GM13977 (cell line): ENCODE data around the gene RNF149.
"Not testable (repeated sequence)": the region's sequence is repeated elsewhere in the genome, so short reads cannot be mapped to it uniquely, and the experiment has no call there.

Experiments used
- DNase-seq: peaks from one replicate; pipeline ENCODE4 v3.0.0; 2012; ENCODE audit warnings: low spot score
- in situ Hi-C: fragments of 300-500 bp; cut with MboI; formaldehyde crosslinking; loops from one replicate; pipeline ENCODE4 v1.12.0; 2022; ENCODE audit warnings: low sequenced_read_pairs, low pct_unique_long_range_greater_than_20kb, mixed read lengths, inconsistent platforms; ENCODE audit not compliant: unreplicated experiment
- TF ChIP-seq, protein P1 (sequence below): IDR thresholded peaks from 2 replicates; pipeline ENCODE4 v1.5.1; 2012; ENCODE audit warnings: mild to moderate bottlenecking, control low read depth; ENCODE audit not compliant: insufficient read depth; ENCODE audit errors: extremely low read depth, missing control alignments

Gene RNF149

GRCh38 chr2:101308432-101309210 is at the start of gene RNF149:
Gene RNF149, minus strand, starts transcription at chr2:101308701. Its CDS starts 113 bp downstream, at chr2:101308588.
- TF ChIP-seq, protein P1, sequence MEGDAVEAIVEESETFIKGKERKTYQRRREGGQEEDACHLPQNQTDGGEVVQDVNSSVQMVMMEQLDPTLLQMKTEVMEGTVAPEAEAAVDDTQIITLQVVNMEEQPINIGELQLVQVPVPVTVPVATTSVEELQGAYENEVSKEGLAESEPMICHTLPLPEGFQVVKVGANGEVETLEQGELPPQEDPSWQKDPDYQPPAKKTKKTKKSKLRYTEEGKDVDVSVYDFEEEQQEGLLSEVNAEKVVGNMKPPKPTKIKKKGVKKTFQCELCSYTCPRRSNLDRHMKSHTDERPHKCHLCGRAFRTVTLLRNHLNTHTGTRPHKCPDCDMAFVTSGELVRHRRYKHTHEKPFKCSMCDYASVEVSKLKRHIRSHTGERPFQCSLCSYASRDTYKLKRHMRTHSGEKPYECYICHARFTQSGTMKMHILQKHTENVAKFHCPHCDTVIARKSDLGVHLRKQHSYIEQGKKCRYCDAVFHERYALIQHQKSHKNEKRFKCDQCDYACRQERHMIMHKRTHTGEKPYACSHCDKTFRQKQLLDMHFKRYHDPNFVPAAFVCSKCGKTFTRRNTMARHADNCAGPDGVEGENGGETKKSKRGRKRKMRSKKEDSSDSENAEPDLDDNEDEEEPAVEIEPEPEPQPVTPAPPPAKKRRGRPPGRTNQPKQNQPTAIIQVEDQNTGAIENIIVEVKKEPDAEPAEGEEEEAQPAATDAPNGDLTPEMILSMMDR = no peak
- peak; percentile 98 for DNase-seq
- in situ Hi-C loops = no loop called here

GRCh38 chr2:101357376-101357775 is 48.9 kb upstream of the RNF149 start:
- TF ChIP-seq, protein P1 = no peak
- in situ Hi-C loops = loop anchor here (25.0 kb wide), 1 partner anchor 95 kb away; the partner anchor contains the start of gene CNOT11
- no peak for DNase-seq

GRCh38 chr2:101356521-101356920 is 48.0 kb upstream of the RNF149 start:
- in situ Hi-C loops = loop anchor here (25.0 kb wide), 1 partner anchor 94 kb away; the partner anchor contains the start of gene CNOT11
- DNase-seq = no peak
- TF ChIP-seq, protein P1 = no peak

- in situ Hi-C loops = loop anchor here (25.0 kb wide), 1 partner anchor 94 kb away; the partner anchor contains the start of gene CNOT11
- TF ChIP-seq, protein P1 = no peak
- DNase-seq = no peak
Measured at GRCh38 chr2:101356055-101356454, 47.6 kb upstream of the RNF149 start.

GRCh38 chr2:101355401-101356054 is 47.0 kb upstream of the RNF149 start:
- in situ Hi-C loops = loop anchor here (25.0 kb wide), 1 partner anchor 93 kb away; the partner anchor contains the start of gene CNOT11
- TF ChIP-seq, protein P1 = no peak
- DNase-seq = no peak

- TF ChIP-seq, protein P1 = no peak
- no peak for DNase-seq
- in situ Hi-C loops = loop anchor here (25.0 kb wide), 1 partner anchor 92 kb away; the partner anchor contains the start of gene CNOT11
Measured at GRCh38 chr2:101354420-101355311, 46.2 kb upstream of the RNF149 start.

DNA sequence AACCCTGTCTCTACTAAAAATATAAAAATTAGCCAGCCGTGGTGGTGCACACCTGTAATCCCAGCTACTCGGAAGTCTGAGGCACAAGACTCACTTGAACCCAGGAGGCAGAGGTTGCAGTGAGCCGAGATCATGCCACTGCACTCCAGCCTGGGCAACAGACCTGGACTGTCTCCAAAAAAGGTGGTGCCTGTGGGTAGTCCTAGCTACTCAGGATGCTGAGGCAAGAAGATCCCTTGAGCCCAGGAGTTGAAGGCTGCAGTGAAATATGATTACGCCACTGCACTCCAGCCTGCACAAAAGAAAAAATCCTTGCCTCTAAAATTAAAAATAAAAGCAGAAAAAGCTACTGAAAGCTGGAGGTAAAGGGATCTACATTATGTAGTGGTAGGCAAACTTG is 44.1 kb upstream of the RNF149 start:
- DNase-seq = not testable (repeated sequence)
- in situ Hi-C loops = loop anchor here (25.0 kb wide), 1 partner anchor 90 kb away; the partner anchor contains the start of gene CNOT11
